Hematopoietic multipotent progenitor cell treated with erythropoietin and hydrocortisone succinate and interleukin-3 and kit ligand, for 15 days (in vitro differentiated cells): Measurements from ENCODE around the gene EPC1.
"Not testable (repeated sequence)": the region's sequence is repeated elsewhere in the genome, so short reads cannot be mapped to it uniquely, and the experiment has no call there.

ENCODE experiments used
- DNase-seq: peaks from one replicate; pipeline ENCODE4 v3.0.0-alpha.2; 2015; ENCODE audit warnings: low spot score

EPC1 gene

GRCh38 chr10:32279795-32280194 lies 67.2 kb downstream of the EPC1 start:
- DNase-seq, result no peak

- no peak for DNase-seq
Measured at GRCh38 chr10:32273336-32273735, 73.6 kb downstream of the EPC1 start.

GRCh38 chr10:32271617-32272016 lies 75.3 kb downstream of the EPC1 start:
- DNase-seq, result no peak

GRCh38 chr10:32269343-32270100 lies 77.4 kb downstream of the EPC1 start:
- no peak for DNase-seq

- DNase-seq, result no peak
Measured at GRCh38 chr10:32268788-32269187, 78.2 kb downstream of the EPC1 start.

GRCh38 chr10:32266979-32267378 lies 80.0 kb downstream of the EPC1 start:
- no peak for DNase-seq

GRCh38 chr10:32266566-32266965 lies 80.4 kb downstream of the EPC1 start:
- DNase-seq, result no peak

GRCh38 chr10:32265756-32266155 lies 81.2 kb downstream of the EPC1 start:
- DNase-seq, result no peak

GRCh38 chr10:32263300-32263699 lies 83.7 kb downstream of the EPC1 start:
- DNase-seq, result no peak

- DNase-seq, result no peak
Measured at GRCh38 chr10:32259551-32259950, 87.4 kb downstream of the EPC1 start.

- DNase-seq, result peak; percentile 80
Measured at GRCh38 chr10:32256613-32257437, 90.1 kb downstream of the EPC1 start.

GRCh38 chr10:32253821-32254220 lies 93.1 kb downstream of the EPC1 start:
- DNase-seq, result no peak

- DNase-seq, result peak; percentile 30
Measured at GRCh38 chr10:32253276-32253675, 93.7 kb downstream of the EPC1 start.

GRCh38 chr10:32250489-32250888 lies 96.5 kb downstream of the EPC1 start:
- not testable (repeated sequence) for DNase-seq

GRCh38 chr10:32246685-32247084 lies 100.3 kb downstream of the EPC1 start:
- DNase-seq, result no peak

- DNase-seq, result no peak
Measured at GRCh38 chr10:32245760-32246159, 101.2 kb downstream of the EPC1 start.

- no peak for DNase-seq
Measured at GRCh38 chr10:32244421-32245207, 102.3 kb downstream of the EPC1 start.

- DNase-seq, result no peak
Measured at GRCh38 chr10:32244011-32244410, 102.9 kb downstream of the EPC1 start.

- no peak for DNase-seq
Measured at GRCh38 chr10:32241946-32242345, 105.0 kb downstream of the EPC1 start.

GRCh38 chr10:32240471-32240870 lies 106.5 kb downstream of the EPC1 start:
- no peak for DNase-seq

GRCh38 chr10:32239769-32240168 lies 107.2 kb downstream of the EPC1 start:
- DNase-seq, result no peak

GRCh38 chr10:32237644-32238345 lies 109.2 kb downstream of the EPC1 start:
- DNase-seq, result no peak
